ENCODE data around the gene ANTXR2. TPM values are rescaled to one million over a fixed set of nuclear protein-coding genes. Genes with fewer than 3 reads are reported as not detected.

The ANTXR2 gene
- total and polyA plus RNA-seq, 12 donors = 9.9 to 68.4 (median 49.2) TPM

DNA sequence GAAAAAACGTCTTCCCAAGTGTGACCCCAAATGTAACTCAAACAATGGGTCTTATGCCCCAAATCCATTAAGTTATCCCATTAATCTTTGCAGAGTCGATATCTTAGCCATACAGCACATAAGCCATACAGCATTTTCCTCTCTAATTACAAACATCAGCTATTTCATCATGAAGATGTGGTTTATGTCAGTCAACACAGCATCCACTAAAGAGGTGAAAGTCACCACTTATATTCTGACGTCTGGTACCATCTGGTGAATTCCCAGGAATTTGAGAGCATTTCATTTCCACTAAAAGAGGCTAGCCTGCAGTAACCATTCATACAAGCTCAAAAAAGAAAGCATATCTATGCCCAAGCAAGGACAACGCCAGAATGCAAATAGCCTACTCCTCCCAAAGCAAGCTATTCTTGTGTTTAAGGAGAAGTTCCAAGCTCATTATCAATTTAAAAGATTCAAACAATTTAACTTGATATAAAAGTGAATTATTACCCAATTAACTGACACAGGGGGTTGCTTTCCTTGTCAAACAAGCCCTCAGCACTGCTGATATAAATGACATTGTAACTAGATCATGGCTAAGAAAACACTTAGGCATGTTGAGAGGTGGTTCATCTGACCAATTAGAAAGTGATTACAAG lies 203.3 kb downstream of the ANTXR2 start:
- H3K9me3 ChIP-seq = no peaks in the 10 kb centered on the region
- intact Hi-C loops (cut with DNase I) = no loop called here
- no peak for DNase-seq
- 60 to 61% methylated on average over 4 of the region's 4 CpGs for WGBS, 2 donors
- H3K27ac ChIP-seq = no peak overlapping the region
- H3K4me1 ChIP-seq = no peaks in the 10 kb centered on the region
- ATAC-seq = no peak
- TF ChIP-seq, protein P1, sequence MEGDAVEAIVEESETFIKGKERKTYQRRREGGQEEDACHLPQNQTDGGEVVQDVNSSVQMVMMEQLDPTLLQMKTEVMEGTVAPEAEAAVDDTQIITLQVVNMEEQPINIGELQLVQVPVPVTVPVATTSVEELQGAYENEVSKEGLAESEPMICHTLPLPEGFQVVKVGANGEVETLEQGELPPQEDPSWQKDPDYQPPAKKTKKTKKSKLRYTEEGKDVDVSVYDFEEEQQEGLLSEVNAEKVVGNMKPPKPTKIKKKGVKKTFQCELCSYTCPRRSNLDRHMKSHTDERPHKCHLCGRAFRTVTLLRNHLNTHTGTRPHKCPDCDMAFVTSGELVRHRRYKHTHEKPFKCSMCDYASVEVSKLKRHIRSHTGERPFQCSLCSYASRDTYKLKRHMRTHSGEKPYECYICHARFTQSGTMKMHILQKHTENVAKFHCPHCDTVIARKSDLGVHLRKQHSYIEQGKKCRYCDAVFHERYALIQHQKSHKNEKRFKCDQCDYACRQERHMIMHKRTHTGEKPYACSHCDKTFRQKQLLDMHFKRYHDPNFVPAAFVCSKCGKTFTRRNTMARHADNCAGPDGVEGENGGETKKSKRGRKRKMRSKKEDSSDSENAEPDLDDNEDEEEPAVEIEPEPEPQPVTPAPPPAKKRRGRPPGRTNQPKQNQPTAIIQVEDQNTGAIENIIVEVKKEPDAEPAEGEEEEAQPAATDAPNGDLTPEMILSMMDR (IDR thresholded peaks at IDR 0.05) = no peak
- H3K27me3 ChIP-seq = no peaks in the 10 kb centered on the region
- H3K36me3 ChIP-seq = no peaks in the 10 kb centered on the region
- H3K4me3 ChIP-seq = no peak overlapping the region

DNA sequence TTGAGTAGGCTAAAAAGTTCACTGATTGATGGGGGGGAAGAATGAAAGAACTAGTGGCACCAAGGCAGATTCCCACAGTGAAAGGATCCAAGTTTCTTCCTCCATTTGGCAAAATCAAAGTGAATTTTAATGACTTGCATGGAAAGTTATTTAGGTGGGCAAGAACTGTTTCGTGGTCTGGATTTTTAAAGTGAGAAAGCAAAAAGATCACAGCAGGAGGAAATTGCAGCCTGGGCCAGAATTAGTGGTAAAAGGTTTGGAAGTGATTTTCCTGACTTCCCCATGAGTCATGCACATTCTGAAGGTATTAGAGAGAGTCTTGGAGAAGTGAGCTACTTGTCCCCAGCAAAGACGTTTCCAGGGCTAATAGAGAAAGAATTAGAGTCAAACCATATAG lies 207.8 kb downstream of the ANTXR2 start:
- TF ChIP-seq, protein P1 (IDR thresholded peaks at IDR 0.05) = no peak
- intact Hi-C loops (cut with DNase I) = no loop called here
- Histone ChIP-seq H3K4me1 (peaks cover 0 to 7% (median 0%) of the 10 kb centered on the region in 9 donors), H3K9me3 (no peaks in the 10 kb centered on the region), H3K27ac (no peak overlapping the region), H3K27me3 (no peaks in the 10 kb centered on the region), H3K36me3 (no peaks in the 10 kb centered on the region), H3K4me3 (no peak overlapping the region)
- 46 to 64% methylated on average over 2 of the region's 2 CpGs for WGBS, 2 donors
- ATAC-seq (no peak), DNase-seq (no peak)

DNA sequence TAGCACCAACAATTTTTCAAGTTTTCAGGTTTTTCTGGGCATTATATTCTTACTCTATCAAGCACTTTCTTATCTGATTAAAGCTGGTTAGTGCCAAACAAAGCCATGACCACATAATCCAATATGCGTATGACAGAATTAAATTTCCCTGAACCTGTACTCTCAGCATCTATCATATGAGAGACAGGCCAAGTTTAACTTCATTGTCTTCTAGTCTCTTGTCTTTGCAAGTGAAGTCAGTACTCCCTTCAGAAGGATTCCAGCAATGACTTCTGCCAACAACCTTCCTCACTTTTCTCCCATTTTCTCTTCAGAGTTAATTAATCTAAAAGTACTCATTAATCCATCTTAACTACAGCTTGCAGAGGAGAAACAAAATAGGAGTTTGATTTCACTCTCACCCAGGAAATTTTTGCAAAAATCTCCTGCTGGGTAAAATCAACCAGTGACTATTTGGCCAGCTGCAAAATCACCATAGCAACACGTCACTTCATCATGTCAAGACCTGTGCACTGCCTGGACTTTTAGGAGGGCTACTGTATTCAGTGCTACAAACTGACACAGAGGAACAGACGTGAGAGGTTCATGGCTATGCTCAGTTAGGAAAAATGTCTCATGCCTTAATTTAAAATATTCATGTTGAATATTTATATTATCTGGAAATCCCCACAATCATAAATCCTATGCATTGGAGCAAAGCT lies 208.4 kb downstream of the ANTXR2 start:
- Histone ChIP-seq H3K4me3 (no peak overlapping the region), H3K36me3 (no peaks in the 10 kb centered on the region), H3K27me3 (no peaks in the 10 kb centered on the region), H3K27ac (no peak overlapping the region), H3K4me1 (peaks cover 0 to 7% (median 0%) of the 10 kb centered on the region in 9 donors), H3K9me3 (no peaks in the 10 kb centered on the region)
- ATAC-seq (no peak), DNase-seq (no peak)
- TF ChIP-seq, protein P1 (IDR thresholded peaks at IDR 0.05) = no peak
- intact Hi-C loops (cut with DNase I) = no loop called here
- WGBS, 2 donors = 79 to 81% methylated on average over 3 of the region's 3 CpGs

DNA sequence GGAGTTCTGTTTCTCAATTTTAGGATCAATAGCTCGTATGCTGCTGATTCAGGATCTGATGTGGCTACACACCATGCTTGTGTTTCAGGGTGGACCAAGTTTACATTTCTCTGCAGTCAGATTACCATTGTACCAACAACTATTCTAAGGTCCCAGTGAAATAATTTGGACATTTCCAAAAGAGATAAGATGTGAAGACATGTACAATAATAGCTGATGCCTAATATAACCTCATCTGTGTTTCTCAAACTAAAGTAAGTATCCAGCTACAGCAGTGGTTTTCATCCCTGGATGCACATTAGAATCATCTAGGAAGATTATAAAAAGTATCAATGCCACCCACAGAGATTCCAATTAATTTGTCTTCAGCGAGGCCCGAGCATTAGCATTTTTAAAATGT lies 209.7 kb downstream of the ANTXR2 start:
- H3K4me3 ChIP-seq = no peak overlapping the region
- DNase-seq (no peak), ATAC-seq (no peak)
- no peaks in the 10 kb centered on the region for H3K9me3 ChIP-seq
- intact Hi-C loops (cut with DNase I) = no loop called here
- 73 to 79% methylated on average over 3 of the region's 3 CpGs for WGBS, 2 donors
- H3K36me3 ChIP-seq = no peaks in the 10 kb centered on the region
- no peaks in the 10 kb centered on the region for H3K27me3 ChIP-seq
- TF ChIP-seq, protein P1 (IDR thresholded peaks at IDR 0.05) = no peak
- H3K4me1 ChIP-seq = peaks cover 0 to 7% (median 0%) of the 10 kb centered on the region in 9 donors
- H3K27ac ChIP-seq = no peak overlapping the region

Data from heart right ventricle (tissue), 16 donors.